ENCODE results near the gene BACH2.

Gene BACH2

GRCh38 chr6:90221403-90221802 is 75.2 kb downstream of the BACH2 start:
- TF ChIP-seq CTCF (IDR thresholded peaks at IDR 0.05; ENCODE audit: low read depth, low read length): no peak

GRCh38 chr6:90220273-90220672 is 76.4 kb downstream of the BACH2 start:
- no peak overlapping the region for H3K4me3 ChIP-seq (ENCODE audit: low read depth, low read length)
- TF ChIP-seq CTCF (IDR thresholded peaks at IDR 0.05; ENCODE audit: low read depth, low read length): no peak

More at GRCh38 chr6:90221403-90221802, 75.2 kb downstream of the BACH2 start:
- H3K4me3 ChIP-seq (ENCODE audit: low read depth, low read length): no peak overlapping the region

- peak overlapping the region; percentile 45 for H3K4me3 ChIP-seq (ENCODE audit: low read depth, low read length)
- no peak for TF ChIP-seq CTCF (IDR thresholded peaks at IDR 0.05; ENCODE audit: low read depth, low read length)
These were observed 77.2 kb downstream of the BACH2 start for GRCh38 chr6:90219209-90219985.

GRCh38 chr6:90218959-90219208 is 77.8 kb downstream of the BACH2 start:
- TF ChIP-seq CTCF (IDR thresholded peaks at IDR 0.05; ENCODE audit: low read depth, low read length): no peak
- peak overlapping the region; percentile 45 for H3K4me3 ChIP-seq (ENCODE audit: low read depth, low read length)

- peak overlapping the region; percentile 31 for H3K4me3 ChIP-seq (ENCODE audit: low read depth, low read length)
- no peak for TF ChIP-seq CTCF (IDR thresholded peaks at IDR 0.05; ENCODE audit: low read depth, low read length)
These were observed 79.0 kb downstream of the BACH2 start for GRCh38 chr6:90217506-90218127.

GRCh38 chr6:90216072-90216977 is 80.3 kb downstream of the BACH2 start:
- H3K4me3 ChIP-seq (ENCODE audit: low read depth, low read length): no peak overlapping the region
- TF ChIP-seq CTCF (IDR thresholded peaks at IDR 0.05; ENCODE audit: low read depth, low read length): no peak
